HG02642 (cell line): Measurements from ENCODE around the gene RACGAP1.

ENCODE experiments used
- ATAC-seq: cut with Tn5 transposase; IDR thresholded peaks from one replicate; pipeline ENCODE4 v1.9.1; 2021; ENCODE audit warnings: mild to moderate bottlenecking; ENCODE audit not compliant: unreplicated experiment, poor library complexity

The RACGAP1 gene

DNA sequence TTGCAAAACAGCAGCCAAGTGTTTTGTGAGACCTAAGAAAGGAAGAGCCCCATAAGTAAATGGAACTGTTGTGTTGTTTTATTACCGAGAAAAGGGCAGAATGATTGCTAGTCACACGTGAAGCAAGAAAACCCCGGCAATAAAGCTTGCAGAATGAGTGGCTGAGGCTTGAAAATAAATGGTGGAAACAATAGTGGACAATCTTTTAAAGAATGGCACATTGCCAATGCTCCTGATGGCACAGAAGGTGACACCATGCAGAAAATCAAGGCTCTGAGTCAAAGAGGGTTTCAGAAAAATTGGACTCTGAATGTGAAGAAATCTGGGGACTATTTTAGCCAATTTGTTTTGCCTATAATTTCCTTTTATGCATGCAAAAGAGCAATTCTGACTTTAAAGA, 78.8 kb downstream of the RACGAP1 start:
- no peak for ATAC-seq

- ATAC-seq: no peak
Observed at GRCh38 chr12:49946086-49946485, 79.2 kb downstream of the RACGAP1 start.

- ATAC-seq: peak; percentile 82
Observed at GRCh38 chr12:49945394-49946080, 79.8 kb downstream of the RACGAP1 start.

- ATAC-seq: no peak
Observed at GRCh38 chr12:49944718-49945117, 80.6 kb downstream of the RACGAP1 start.

DNA sequence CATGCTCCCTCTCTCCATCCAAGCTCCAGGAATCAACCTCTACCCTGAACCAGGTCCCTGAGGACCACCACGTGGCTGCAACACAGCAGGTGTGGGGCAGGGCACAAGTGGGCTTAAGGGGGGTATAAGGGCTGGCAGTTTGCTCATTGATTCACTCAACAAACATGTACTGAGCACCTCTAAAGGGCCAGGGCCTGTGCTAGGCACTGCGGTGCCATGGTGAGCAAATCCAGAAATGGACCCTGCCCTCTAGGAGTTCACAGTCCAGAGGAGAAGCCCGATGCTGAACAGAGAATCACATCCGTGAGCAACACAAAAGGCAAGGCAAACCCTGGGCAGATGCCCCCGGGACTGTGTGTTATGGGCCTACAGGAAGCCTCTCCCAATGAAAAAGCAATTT, 81.2 kb downstream of the RACGAP1 start:
- ATAC-seq: no peak

DNA sequence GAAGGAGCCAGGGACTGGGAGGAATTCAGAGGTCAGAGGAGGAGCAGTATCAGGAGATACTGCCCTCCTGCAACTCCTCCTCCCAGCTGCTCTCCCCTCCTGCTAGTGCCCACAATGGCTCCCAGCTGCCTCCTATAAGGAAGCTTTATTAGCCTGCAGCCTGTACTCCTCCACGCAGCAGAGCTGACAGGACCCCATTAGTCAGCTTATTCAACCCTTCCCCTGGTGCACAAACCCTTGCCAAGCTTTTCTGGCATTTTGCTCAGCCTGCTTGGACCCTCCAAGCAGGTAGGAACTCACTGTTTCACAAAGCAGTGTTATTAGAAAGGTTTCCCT, 81.7 kb downstream of the RACGAP1 start:
- ATAC-seq: no peak

DNA sequence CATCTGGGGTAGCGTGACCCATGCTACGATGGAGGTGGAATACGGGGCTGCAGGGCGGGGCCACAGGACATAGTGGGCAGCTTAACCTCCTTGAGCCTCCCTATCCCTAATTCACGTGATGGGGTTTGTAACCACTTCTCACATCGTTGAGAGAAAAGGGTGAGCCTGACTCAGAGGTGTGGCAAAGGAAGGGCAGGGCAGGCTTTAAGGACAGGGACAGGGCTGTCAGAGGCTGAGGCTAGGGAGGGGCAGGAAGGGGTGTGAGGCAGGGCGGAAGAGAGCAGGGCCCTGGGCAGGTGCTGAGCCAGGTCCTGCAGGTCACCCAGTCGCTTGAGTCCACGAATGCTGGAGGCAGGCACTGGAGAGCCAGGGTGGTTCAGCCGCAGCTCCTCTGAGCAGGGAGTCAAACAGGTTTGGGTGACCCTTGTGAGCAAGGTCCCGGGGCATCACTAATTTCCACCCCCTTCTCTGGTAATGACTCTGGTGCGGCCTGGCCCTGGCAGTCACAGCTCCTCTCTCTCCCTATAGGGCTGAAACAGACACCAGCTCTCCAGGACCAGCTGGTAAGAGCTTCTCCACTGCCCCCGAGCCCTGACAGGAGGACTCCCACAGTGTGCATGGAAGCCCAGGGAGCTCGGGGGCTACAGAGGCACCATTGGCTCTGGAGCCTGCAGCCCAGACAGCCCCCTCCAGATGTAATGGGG, 82.2 kb downstream of the RACGAP1 start:
- no peak for ATAC-seq

- no peak for ATAC-seq
Observed at GRCh38 chr12:49942512-49942893, 82.8 kb downstream of the RACGAP1 start.

- no peak for ATAC-seq
Observed at GRCh38 chr12:49941556-49942511, 83.5 kb downstream of the RACGAP1 start.

GRCh38 chr12:49939707-49940106, 85.6 kb downstream of the RACGAP1 start:
- ATAC-seq: no peak

- ATAC-seq: no peak
Observed at GRCh38 chr12:49939307-49939706, 86.0 kb downstream of the RACGAP1 start.
